ENCODE measurements around the gene CRACDL.

- TF ChIP-seq SRF (IDR thresholded peaks at IDR 0.05; ENCODE audit: low read depth, low read length) (no peak), CTCF (CRISPR knock-in tag; IDR thresholded peaks at IDR 0.05) (no peak), TFE3 (CRISPR knock-in tag; IDR thresholded peaks at IDR 0.05) (no peak), ZNF513 (CRISPR knock-in tag; conservative IDR thresholded peaks at IDR 0.05) (no peak)
Measured at GRCh38 chr2:98948956-98949739, 13.1 kb upstream of the CRACDL start.
